SK-N-SH treated with all-trans-retinoic acid at 6 μM for 48 hours (cell line): Measurements from ENCODE around the gene SLC28A1.

ENCODE experiments used
- ATAC-seq: fragments of 200-7000 bp; cut with Tn5 transposase; 3 replicates; pipeline ENCODE4 v1.9.1; 2020; ENCODE audit warnings: mild to moderate bottlenecking, moderate library complexity
- ARNTL ChIP-seq: fragments of 450-650 bp; formaldehyde crosslinking; IDR thresholded peaks from 2 replicates; pipeline ENCODE4 v1.5.0; 2020; ENCODE audit warnings: low read depth, mild to moderate bottlenecking, moderate library complexity, borderline replicate concordance
- BACH2 ChIP-seq: fragments of 250-450 bp; sonication (Bioruptor Pico); IDR thresholded peaks from 2 replicates; pipeline ENCODE4 v1.9.0; 2021; ENCODE audit warnings: mild to moderate bottlenecking, borderline replicate concordance
- CREB5 ChIP-seq: fragments of 250-450 bp; sonication (Bioruptor Pico); IDR thresholded peaks from 2 replicates; pipeline ENCODE4 v1.5.1; 2020; ENCODE audit warnings: low read depth, mild to moderate bottlenecking, moderate library complexity
- CSDC2 ChIP-seq: fragments of 250-450 bp; sonication (Bioruptor Pico); IDR thresholded peaks from 2 replicates; pipeline ENCODE4 v1.5.0; 2020; ENCODE audit warnings: mild to moderate bottlenecking, moderate library complexity
- CSRNP3 ChIP-seq: fragments of 250-450 bp; sonication (Bioruptor Pico); IDR thresholded peaks from 2 replicates; pipeline ENCODE4 v1.5.1; 2021; ENCODE audit warnings: mild to moderate bottlenecking, moderate library complexity
- ESRRG ChIP-seq: fragments of 250-450 bp; sonication (Bioruptor Pico); IDR thresholded peaks from 2 replicates; pipeline ENCODE4 v1.6.1; 2021; ENCODE audit warnings: mild to moderate bottlenecking
- GLIS3 ChIP-seq: fragments of 250-450 bp; sonication (Bioruptor Pico); IDR thresholded peaks from 2 replicates; pipeline ENCODE4 v1.5.0; 2020; ENCODE audit warnings: mild to moderate bottlenecking, moderate library complexity
- ISL1 ChIP-seq: fragments of 250-450 bp; sonication (Bioruptor Pico); IDR thresholded peaks from 2 replicates; pipeline ENCODE4 v2.1.2; 2022; ENCODE audit warnings: mild to moderate bottlenecking, moderate library complexity
- OSR1 ChIP-seq: fragments of 250-450 bp; sonication (Bioruptor Pico); IDR thresholded peaks from 2 replicates; pipeline ENCODE4 v1.8.0; 2022; ENCODE audit warnings: moderate library complexity, mild to moderate bottlenecking, inconsistent platforms
- PATZ1 ChIP-seq: fragments of 250-450 bp; sonication (Bioruptor Pico); IDR thresholded peaks from 2 replicates; pipeline ENCODE4 v1.8.0; 2020; ENCODE audit warnings: mild to moderate bottlenecking, moderate library complexity, borderline replicate concordance
- PPARA ChIP-seq: fragments of 250-450 bp; sonication (Bioruptor Pico); IDR thresholded peaks from 2 replicates; pipeline ENCODE4 v1.5.0; 2020; ENCODE audit warnings: mild to moderate bottlenecking, borderline replicate concordance
- RARB ChIP-seq: fragments of 250-450 bp; sonication (Bioruptor Pico); IDR thresholded peaks from 2 replicates; pipeline ENCODE4 v1.8.0; 2021; ENCODE audit warnings: mild to moderate bottlenecking, moderate library complexity
- SNAI2 ChIP-seq: fragments of 250-450 bp; sonication (Bioruptor Pico); IDR thresholded peaks from 2 replicates; pipeline ENCODE4 v1.5.0; 2020; ENCODE audit warnings: mild to moderate bottlenecking, moderate library complexity
- TCF4 ChIP-seq: fragments of 250-450 bp; sonication (Bioruptor Pico); IDR thresholded peaks from 2 replicates; pipeline ENCODE4 v1.8.0; 2021; ENCODE audit warnings: mild to moderate bottlenecking, moderate library complexity, borderline replicate concordance
- TOX ChIP-seq: fragments of 250-450 bp; sonication (Bioruptor Pico); IDR thresholded peaks from 2 replicates; pipeline ENCODE4 v1.8.0; 2021; ENCODE audit warnings: mild to moderate bottlenecking, moderate library complexity, borderline replicate concordance
- ZC3H10 ChIP-seq: fragments of 250-450 bp; sonication (Bioruptor Pico); IDR thresholded peaks from 2 replicates; pipeline ENCODE4 v1.5.1; 2021; ENCODE audit warnings: mild to moderate bottlenecking, moderate library complexity
- ZFP3 ChIP-seq: fragments of 250-450 bp; sonication (Bioruptor Pico); IDR thresholded peaks from 2 replicates; pipeline ENCODE4 v1.5.0; 2020; ENCODE audit warnings: mild to moderate bottlenecking, moderate library complexity
- ZFP30 ChIP-seq: fragments of 450-650 bp; formaldehyde crosslinking; IDR thresholded peaks from 2 replicates; pipeline ENCODE4 v1.5.0; 2022; ENCODE audit warnings: mild to moderate bottlenecking, moderate library complexity
- ZNF565 ChIP-seq: fragments of 450-650 bp; formaldehyde crosslinking; conservative IDR thresholded peaks from 2 replicates; pipeline ENCODE4 v1.5.0; 2020; ENCODE audit warnings: low read depth, mild to moderate bottlenecking, moderate library complexity
- ZNF8 ChIP-seq: fragments of 450-650 bp; formaldehyde crosslinking; IDR thresholded peaks from 2 replicates; pipeline ENCODE4 v1.5.0; 2020; ENCODE audit warnings: mild to moderate bottlenecking, moderate library complexity
- TF ChIP-seq, protein P1 (sequence below): fragments of 250-450 bp; sonication (Bioruptor Pico); IDR thresholded peaks from 2 replicates; pipeline ENCODE4 v1.5.0; 2020; ENCODE audit warnings: mild to moderate bottlenecking, moderate library complexity

SLC28A1 gene

DNA sequence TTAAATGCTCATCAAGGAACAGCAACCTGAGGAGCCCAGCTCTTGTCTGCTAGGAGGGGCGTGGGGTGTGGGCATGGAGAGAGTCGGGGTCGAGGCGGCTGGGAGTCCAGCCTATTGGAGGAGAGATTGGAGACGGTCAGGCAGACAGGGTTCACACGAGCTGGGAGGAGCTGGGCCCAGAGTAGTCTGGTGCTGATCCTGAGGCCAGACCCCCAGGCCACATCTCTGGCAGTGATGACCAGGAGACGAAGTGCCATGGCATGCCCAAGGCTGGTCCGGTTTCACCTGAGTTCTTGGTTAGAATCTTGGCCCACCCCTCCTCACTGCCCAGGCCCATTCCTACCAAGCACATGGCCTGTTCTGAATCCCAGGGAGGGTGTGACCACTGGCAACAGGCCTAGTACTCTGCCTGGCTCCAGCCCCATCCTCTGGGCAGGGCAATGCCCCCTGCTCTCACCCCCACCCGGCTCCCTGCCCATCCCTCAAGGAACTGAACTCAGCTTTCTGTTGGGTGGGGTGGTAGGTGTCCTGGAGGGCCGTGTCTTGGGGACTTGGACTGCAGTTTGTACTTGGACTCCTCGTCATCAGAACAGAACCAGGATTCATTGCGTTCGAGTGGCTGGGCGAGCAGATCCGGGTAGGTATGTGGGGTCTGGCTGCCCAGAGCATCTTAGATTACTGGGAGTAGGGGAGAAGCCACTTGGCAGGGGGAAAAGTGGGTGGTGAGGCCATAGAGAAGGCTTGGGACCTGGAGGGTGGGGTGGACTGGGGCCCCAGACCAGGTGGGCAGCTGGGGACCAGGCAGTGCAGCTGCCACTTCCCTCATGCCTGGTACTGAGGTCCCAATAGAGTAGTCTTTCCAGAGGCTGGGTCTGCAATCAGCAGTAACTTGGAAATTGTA lies 20.8 kb downstream of the SLC28A1 start (continued):
- TF ChIP-seq ZFP3 (CRISPR knock-in tag) = no peak
- TF ChIP-seq OSR1 (CRISPR knock-in tag) = no peak
- no peak for TF ChIP-seq ZNF565
- TF ChIP-seq ZFP30 (CRISPR knock-in tag) = no peak
- no peak for TF ChIP-seq PATZ1
- TF ChIP-seq ARNTL (CRISPR knock-in tag) = no peak
- no peak for TF ChIP-seq TCF4

GRCh38 chr15:84907731-84908130 lies 23.3 kb downstream of the SLC28A1 start:
- TF ChIP-seq GLIS3 (no peak), PPARA (CRISPR knock-in tag) (no peak), RARB (no peak), ZC3H10 (CRISPR knock-in tag) (no peak), SNAI2 (CRISPR knock-in tag) (no peak)
- no peak for ATAC-seq

GRCh38 chr15:84908564-84908963 lies 24.1 kb downstream of the SLC28A1 start:
- no peak for ATAC-seq
- no peak for TF ChIP-seq CREB5 (CRISPR knock-in tag)
- TF ChIP-seq PATZ1 = no peak
- no peak for TF ChIP-seq ARNTL (CRISPR knock-in tag)
- no peak for TF ChIP-seq ESRRG
- no peak for TF ChIP-seq ZFP3 (CRISPR knock-in tag)
- no peak for TF ChIP-seq ZFP30 (CRISPR knock-in tag)
- TF ChIP-seq CSDC2 = no peak
- no peak for TF ChIP-seq GLIS3
- TF ChIP-seq PPARA (CRISPR knock-in tag) = no peak
- TF ChIP-seq ZC3H10 (CRISPR knock-in tag) = no peak
- TF ChIP-seq TOX (CRISPR knock-in tag) = no peak
- no peak for TF ChIP-seq BACH2 (CRISPR knock-in tag)
- TF ChIP-seq CSRNP3 = no peak

- ATAC-seq = no peak
Observed at GRCh38 chr15:84909029-84909428, 24.6 kb downstream of the SLC28A1 start.

More at GRCh38 chr15:84909029-84909428, 24.6 kb downstream of the SLC28A1 start:
- TF ChIP-seq ISL1 (CRISPR knock-in tag) = no peak
- TF ChIP-seq CREB5 (CRISPR knock-in tag) = no peak
- no peak for TF ChIP-seq ZNF8 (CRISPR knock-in tag)
- TF ChIP-seq ZFP3 (CRISPR knock-in tag) = no peak
- TF ChIP-seq, protein P1, sequence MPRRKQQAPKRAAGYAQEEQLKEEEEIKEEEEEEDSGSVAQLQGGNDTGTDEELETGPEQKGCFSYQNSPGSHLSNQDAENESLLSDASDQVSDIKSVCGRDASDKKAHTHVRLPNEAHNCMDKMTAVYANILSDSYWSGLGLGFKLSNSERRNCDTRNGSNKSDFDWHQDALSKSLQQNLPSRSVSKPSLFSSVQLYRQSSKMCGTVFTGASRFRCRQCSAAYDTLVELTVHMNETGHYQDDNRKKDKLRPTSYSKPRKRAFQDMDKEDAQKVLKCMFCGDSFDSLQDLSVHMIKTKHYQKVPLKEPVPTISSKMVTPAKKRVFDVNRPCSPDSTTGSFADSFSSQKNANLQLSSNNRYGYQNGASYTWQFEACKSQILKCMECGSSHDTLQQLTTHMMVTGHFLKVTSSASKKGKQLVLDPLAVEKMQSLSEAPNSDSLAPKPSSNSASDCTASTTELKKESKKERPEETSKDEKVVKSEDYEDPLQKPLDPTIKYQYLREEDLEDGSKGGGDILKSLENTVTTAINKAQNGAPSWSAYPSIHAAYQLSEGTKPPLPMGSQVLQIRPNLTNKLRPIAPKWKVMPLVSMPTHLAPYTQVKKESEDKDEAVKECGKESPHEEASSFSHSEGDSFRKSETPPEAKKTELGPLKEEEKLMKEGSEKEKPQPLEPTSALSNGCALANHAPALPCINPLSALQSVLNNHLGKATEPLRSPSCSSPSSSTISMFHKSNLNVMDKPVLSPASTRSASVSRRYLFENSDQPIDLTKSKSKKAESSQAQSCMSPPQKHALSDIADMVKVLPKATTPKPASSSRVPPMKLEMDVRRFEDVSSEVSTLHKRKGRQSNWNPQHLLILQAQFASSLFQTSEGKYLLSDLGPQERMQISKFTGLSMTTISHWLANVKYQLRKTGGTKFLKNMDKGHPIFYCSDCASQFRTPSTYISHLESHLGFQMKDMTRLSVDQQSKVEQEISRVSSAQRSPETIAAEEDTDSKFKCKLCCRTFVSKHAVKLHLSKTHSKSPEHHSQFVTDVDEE (CRISPR knock-in tag) = no peak
- no peak for TF ChIP-seq ESRRG
- no peak for TF ChIP-seq GLIS3
- no peak for TF ChIP-seq TCF4
- no peak for TF ChIP-seq RARB
- no peak for TF ChIP-seq SNAI2 (CRISPR knock-in tag)
- TF ChIP-seq TOX (CRISPR knock-in tag) = no peak
- TF ChIP-seq OSR1 (CRISPR knock-in tag) = no peak
- no peak for TF ChIP-seq ARNTL (CRISPR knock-in tag)
- TF ChIP-seq BACH2 (CRISPR knock-in tag) = no peak
- no peak for TF ChIP-seq ZC3H10 (CRISPR knock-in tag)
- no peak for TF ChIP-seq CSRNP3
